SHP77 (cell line): ENCODE data around the gene ADORA2A.
A peak's percentile ranks its signal among the peaks of the same experiment; 100 is the strongest.

Source experiments
- DNase-seq, 2 experiments: peaks; one replicate each; lab custom pipeline; 2025; lab: John Stamatoyannopoulos, UW

Gene ADORA2A

GRCh38 chr22:24403346-24403745 is 24.1 kb upstream of the ADORA2A start:
- DNase-seq = no peak

- no peak for DNase-seq
Observed at GRCh38 chr22:24404561-24405275, 22.7 kb upstream of the ADORA2A start.

- DNase-seq = no peak
Observed at GRCh38 chr22:24405631-24406321, 21.6 kb upstream of the ADORA2A start.

- DNase-seq = no peak
Observed at GRCh38 chr22:24406322-24407277, 20.8 kb upstream of the ADORA2A start.

GRCh38 chr22:24407278-24407665 is 20.1 kb upstream of the ADORA2A start:
- no peak for DNase-seq

- no peak for DNase-seq
Observed at GRCh38 chr22:24407884-24408283, 19.5 kb upstream of the ADORA2A start.

- no peak for DNase-seq
Observed at GRCh38 chr22:24408630-24409029, 18.8 kb upstream of the ADORA2A start.

GRCh38 chr22:24409707-24410106 is 17.7 kb upstream of the ADORA2A start:
- no peak for DNase-seq

- DNase-seq = no peak
Observed at GRCh38 chr22:24410110-24410856, 17.1 kb upstream of the ADORA2A start.

- no peak for DNase-seq
Observed at GRCh38 chr22:24411256-24412004, 16.0 kb upstream of the ADORA2A start.

GRCh38 chr22:24412274-24412673 is 15.1 kb upstream of the ADORA2A start:
- DNase-seq = no peak

- DNase-seq = no peak
Observed at GRCh38 chr22:24413271-24413670, 14.1 kb upstream of the ADORA2A start.

GRCh38 chr22:24413736-24414385 is 13.5 kb upstream of the ADORA2A start:
- DNase-seq = no peak

GRCh38 chr22:24414523-24414922 is 12.9 kb upstream of the ADORA2A start:
- no peak for DNase-seq

GRCh38 chr22:24414984-24415945 is 12.1 kb upstream of the ADORA2A start:
- DNase-seq = no peak

- DNase-seq = peak in 1 of 2 experiments; percentile 48
Observed at GRCh38 chr22:24416095-24416494, 11.3 kb upstream of the ADORA2A start.

GRCh38 chr22:24416611-24417010 is 10.8 kb upstream of the ADORA2A start:
- no peak for DNase-seq

GRCh38 chr22:24417200-24417599 is 10.2 kb upstream of the ADORA2A start:
- no peak for DNase-seq

GRCh38 chr22:24417901-24418641 is 9.3 kb upstream of the ADORA2A start:
- no peak for DNase-seq
